HG02973 (cell line): ENCODE data around the gene SPDEF.

Experiments used
- ATAC-seq: cut with Tn5 transposase; IDR thresholded peaks from one replicate; pipeline ENCODE4 v1.9.1; 2021; ENCODE audit warnings: moderate library complexity; ENCODE audit not compliant: unreplicated experiment

Gene SPDEF

DNA sequence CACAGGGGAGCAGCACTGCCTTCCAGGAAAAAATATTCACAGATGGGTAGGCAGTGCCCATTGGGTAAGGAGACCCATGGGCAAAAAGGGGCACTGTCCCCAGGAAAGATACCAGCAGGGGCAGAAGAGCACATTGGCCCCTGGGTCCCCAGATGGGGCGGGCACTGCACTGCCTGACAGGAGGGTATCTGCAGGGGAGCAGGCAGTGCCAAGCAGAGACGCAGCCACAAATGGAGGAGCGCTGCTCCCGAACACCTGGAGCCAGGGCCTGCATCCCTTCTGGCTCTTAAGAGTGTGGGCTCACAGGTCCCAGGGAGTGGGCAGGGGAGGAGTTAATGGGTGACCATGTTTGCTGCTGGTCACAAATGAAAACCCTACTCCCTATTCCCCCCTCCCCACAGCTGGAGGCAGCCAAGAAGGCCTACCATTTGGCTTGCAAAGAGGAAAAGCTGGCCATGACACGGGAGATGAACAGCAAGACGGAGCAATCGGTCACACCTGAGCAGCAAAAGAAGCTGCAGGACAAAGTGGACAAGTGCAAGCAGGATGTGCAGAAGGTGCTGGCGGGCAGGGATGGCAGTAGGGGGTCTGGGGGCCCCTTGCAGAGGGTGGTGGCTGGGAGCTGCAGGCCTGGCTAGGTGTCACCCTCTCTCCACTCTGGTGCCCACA is 27.0 kb downstream of the SPDEF start:
- ATAC-seq, result no peak

DNA sequence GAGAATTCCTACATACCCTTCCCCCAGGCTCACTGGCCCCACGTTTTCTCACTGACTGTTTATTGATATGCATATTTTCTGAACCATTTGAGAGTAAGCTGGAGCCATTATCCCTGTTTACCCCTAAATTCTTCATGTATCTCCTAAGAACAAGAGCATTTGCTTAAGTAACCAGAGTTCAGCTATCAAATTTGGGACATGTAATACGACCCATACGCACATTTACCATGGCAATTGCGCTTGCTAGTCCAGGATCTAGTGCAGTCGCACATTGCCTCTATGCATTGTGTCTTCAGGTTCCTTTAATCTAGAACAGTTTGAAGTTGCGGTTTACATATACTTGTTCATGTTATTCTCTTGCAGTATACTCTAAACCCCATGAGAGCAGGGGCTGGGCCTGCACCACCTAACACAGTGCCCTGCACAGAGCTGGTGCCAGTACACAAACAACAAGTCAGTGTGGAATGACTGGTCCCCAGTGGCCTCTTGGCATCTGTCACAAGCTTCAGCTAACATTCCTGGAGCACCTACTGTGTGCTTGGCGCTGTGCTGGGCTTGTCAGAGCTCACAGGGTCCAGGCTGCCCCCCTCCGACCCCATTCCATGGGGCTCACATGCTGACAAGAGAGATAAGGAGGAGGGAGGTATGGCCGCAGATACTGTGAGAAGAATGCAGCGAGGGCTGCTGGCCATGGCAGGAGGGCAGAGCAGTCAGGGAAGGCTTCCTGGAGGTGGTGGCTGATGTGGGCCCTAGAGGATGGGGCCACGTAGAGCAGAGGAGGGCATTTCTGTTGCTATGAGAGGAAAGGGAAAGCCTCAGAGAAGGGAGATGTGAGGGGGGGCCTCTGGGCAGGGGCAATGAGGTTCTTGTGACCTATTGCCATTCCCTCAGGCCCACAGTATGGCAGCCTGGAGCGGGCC is 28.1 kb downstream of the SPDEF start:
- no peak for ATAC-seq

- ATAC-seq, result peak; percentile 64
These were observed 29.0 kb downstream of the SPDEF start for GRCh38 chr6:34526992-34527728.

DNA sequence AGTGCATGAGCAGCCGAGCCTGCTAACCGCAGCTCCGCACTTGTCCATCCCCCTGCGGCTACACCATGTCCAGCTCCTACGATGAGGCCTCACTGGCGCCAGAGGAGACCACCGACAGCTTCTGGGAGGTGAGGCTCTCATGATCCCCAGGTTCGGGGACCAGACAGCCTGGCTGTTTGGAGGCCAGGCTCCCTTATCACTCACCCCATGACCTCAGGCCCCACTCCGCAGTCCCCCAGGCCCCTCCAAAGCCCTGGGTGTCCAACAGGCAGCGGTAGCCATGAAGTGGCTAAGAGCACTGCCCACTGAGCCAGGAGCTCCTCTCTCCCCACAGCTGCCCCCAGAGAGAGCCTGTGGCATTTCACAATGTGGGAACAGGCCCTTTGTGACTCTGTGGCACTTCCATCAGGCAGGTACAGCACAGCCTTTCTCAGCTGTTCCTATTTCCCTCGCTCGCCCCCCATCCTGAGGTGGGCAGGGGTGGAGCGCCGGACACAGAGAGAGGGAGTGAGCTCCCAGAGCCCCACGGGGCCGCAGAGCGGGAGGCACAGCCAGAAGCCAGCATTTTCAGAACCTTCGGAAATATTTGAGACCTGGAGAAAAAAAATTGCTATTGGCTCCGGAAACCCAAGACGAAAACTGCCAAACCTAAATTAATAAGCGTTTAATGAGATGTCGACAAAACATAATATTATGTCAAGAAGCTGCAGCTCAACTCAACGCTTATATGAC is 29.7 kb downstream of the SPDEF start:
- no peak for ATAC-seq

- no peak for ATAC-seq
These were observed 30.5 kb downstream of the SPDEF start for GRCh38 chr6:34525431-34526175.

DNA sequence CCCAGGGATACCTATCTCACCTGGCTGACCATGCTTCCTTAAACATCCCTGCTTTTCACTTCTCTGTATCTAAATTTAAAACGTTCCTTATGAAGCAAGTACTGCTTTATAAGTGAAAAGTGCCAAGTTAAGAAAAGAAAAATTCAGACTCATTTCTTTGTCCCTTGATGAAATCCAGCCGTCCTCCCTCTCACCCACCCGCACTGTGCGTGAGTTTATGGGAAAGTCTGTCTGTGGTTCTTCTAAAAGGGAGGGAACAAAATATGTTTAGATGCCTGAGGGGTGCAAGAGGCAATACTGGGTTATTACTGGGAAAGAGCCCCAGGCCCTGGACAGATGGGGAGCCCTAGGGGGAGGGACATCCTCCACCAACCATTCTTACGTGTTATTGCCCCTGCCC is 31.2 kb downstream of the SPDEF start:
- ATAC-seq, result no peak

GRCh38 chr6:34524499-34524898 is 31.6 kb downstream of the SPDEF start:
- no peak for ATAC-seq

GRCh38 chr6:34523441-34524206 is 32.5 kb downstream of the SPDEF start:
- no peak for ATAC-seq

DNA sequence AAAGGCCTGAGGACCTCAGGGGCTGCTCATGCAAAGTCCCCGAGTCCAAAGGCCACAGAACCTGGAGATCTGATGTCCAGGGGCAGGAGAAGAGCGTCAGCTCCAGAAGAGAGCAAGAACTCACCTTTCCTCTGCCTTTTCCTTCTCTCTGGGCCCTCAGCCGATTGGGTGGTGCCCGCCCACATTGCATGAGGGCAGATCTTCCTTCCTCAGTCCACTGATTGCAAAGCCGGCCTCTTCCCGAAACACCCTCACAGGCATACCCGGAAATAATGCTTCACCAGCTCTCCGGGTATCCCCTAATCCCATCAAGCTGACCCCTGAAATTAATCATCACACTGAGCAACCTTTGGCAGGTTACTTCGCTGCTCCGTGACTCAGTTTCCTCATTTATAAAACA is 33.4 kb downstream of the SPDEF start:
- no peak for ATAC-seq

DNA sequence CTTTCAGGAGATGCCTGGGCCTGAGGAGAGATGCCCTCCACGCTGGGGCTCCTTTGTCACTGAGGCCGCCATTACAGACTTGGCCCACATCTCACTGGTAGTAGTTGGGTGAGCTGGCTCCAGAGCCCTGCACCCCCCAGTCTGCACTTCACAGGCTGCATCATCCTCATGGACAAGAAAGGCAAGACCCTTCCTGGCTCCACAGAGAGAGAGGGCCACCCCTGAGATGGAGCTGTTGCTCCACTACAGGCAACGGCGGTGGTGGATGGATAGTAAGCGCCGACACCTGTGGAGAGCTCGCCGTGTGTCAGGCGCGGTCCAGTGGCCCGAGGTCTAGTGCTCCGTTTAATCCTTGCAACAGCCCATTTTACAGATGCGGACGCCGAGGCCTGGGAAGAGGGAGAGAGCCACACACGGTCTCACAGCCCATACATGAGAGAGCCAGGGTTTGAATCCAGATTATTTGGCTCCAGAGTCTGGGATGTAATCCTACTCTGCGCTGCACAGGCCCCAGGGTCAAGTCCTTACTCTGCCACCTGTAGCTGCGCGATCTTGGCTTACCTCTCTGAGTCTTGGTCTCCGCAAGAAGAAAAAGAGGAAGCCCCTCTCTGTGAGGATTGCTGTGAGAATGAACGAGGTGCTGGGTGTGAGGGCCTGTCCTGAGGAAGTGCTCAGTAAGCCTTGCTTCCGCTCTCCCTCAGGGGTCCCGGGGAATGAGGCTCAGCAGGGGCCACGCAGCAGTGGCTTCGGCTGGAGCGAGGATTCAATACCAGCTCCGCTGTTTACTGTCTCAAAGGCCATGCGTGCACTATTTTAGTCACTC is 34.5 kb downstream of the SPDEF start:
- ATAC-seq, result no peak

GRCh38 chr6:34520645-34521462 is 35.3 kb downstream of the SPDEF start:
- no peak for ATAC-seq

GRCh38 chr6:34519971-34520644 is 36.0 kb downstream of the SPDEF start:
- no peak for ATAC-seq

- no peak for ATAC-seq
These were observed 37.3 kb downstream of the SPDEF start for GRCh38 chr6:34518669-34519365.

DNA sequence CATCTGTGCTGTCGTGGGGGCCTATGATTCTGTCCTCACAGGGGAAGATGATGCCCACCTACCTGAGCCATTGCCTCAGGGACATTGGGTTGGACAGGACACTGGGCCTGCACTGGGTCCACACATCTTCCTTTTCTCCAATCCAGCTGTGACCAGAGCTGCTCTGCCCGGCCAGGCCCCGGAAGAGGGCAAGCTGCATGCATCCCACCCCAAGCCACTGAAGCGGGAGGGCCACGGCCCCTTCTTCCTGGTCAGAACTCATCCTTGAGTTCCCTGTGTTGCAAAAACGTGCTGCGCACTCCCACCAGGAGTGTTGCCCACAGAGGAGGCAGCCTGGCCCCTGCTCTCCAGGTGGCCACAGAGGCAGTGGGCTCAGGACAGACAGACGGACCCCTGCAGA is 38.2 kb downstream of the SPDEF start:
- ATAC-seq, result no peak

GRCh38 chr6:34517461-34517881 is 38.7 kb downstream of the SPDEF start:
- no peak for ATAC-seq
